ENCODE results near the gene DOK3. TPM values are rescaled to one million over a fixed set of nuclear protein-coding genes. Genes with fewer than 3 reads are reported as not detected.
A peak's percentile ranks its signal among the peaks of the same experiment; 100 is the strongest.

The DOK3 gene
- total RNA-seq, 1 donor from 2014 or later = 11.6 TPM

- no peaks in the 10 kb centered on the region for H3K9me3 Mint-ChIP-seq (ENCODE audit: low read depth)
- TF ChIP-seq CTCF (IDR thresholded peaks at IDR 0.05; ENCODE audit: unreplicated experiment) = no peak
- peaks cover 9% of the 10 kb centered on the region for H3K4me1 Mint-ChIP-seq (ENCODE audit: low read depth)
- no peak overlapping the region for H3K27ac Mint-ChIP-seq
- DNase-seq (ENCODE audit: low spot score, unreplicated experiment) = no peak
- peaks cover 5% of the 10 kb centered on the region for H3K27me3 Mint-ChIP-seq
- no peak overlapping the region for H3K4me3 Mint-ChIP-seq (ENCODE audit: low read depth)
- no peaks in the 10 kb centered on the region for H3K36me3 Mint-ChIP-seq (ENCODE audit: insufficient read depth)
Measured at GRCh38 chr5:177476531-177477233, 32.9 kb downstream of the DOK3 start.

GRCh38 chr5:177475563-177476427, 33.8 kb downstream of the DOK3 start:
- Mint-ChIP-seq H3K4me3 (ENCODE audit: low read depth) (peak overlapping the region; percentile 38), H3K4me1 (ENCODE audit: low read depth) (peaks cover 16% of the 10 kb centered on the region)

GRCh38 chr5:177474846-177475562, 34.6 kb downstream of the DOK3 start:
- no peak overlapping the region for H3K27ac Mint-ChIP-seq
- peaks cover 22% of the 10 kb centered on the region for H3K4me1 Mint-ChIP-seq (ENCODE audit: low read depth)
- peaks cover 5% of the 10 kb centered on the region for H3K27me3 Mint-ChIP-seq

More at GRCh38 chr5:177475563-177476427, 33.8 kb downstream of the DOK3 start:
- Mint-ChIP-seq H3K27me3 (peaks cover 5% of the 10 kb centered on the region), H3K9me3 (ENCODE audit: low read depth) (no peaks in the 10 kb centered on the region), H3K27ac (no peak overlapping the region), H3K36me3 (ENCODE audit: insufficient read depth) (no peaks in the 10 kb centered on the region)
- no peak for TF ChIP-seq CTCF (IDR thresholded peaks at IDR 0.05; ENCODE audit: unreplicated experiment)
- DNase-seq (ENCODE audit: low spot score, unreplicated experiment) = no peak

GRCh38 chr5:177474002-177474476, 35.6 kb downstream of the DOK3 start:
- TF ChIP-seq CTCF (IDR thresholded peaks at IDR 0.05; ENCODE audit: unreplicated experiment) = no peak
- peak overlapping the region; percentile 96 for H3K27ac Mint-ChIP-seq
- H3K27me3 Mint-ChIP-seq = peaks cover 5% of the 10 kb centered on the region
- peaks cover 3% of the 10 kb centered on the region for H3K36me3 Mint-ChIP-seq (ENCODE audit: insufficient read depth)
- peak overlapping the region; percentile 79 for H3K4me3 Mint-ChIP-seq (ENCODE audit: low read depth)
- H3K4me1 Mint-ChIP-seq (ENCODE audit: low read depth) = peaks cover 24% of the 10 kb centered on the region
- no peaks in the 10 kb centered on the region for H3K9me3 Mint-ChIP-seq (ENCODE audit: low read depth)
- DNase-seq (ENCODE audit: low spot score, unreplicated experiment) = no peak

More at GRCh38 chr5:177474846-177475562, 34.6 kb downstream of the DOK3 start:
- Mint-ChIP-seq H3K36me3 (ENCODE audit: insufficient read depth) (peaks cover 3% of the 10 kb centered on the region), H3K4me3 (ENCODE audit: low read depth) (peak overlapping the region; percentile 79), H3K9me3 (ENCODE audit: low read depth) (no peaks in the 10 kb centered on the region)
- no peak for DNase-seq (ENCODE audit: low spot score, unreplicated experiment)
- TF ChIP-seq CTCF (IDR thresholded peaks at IDR 0.05; ENCODE audit: unreplicated experiment) = no peak
